HL-60 (cell line): ENCODE data around the gene ZSWIM4.
"Not testable (repeated sequence)": the region's sequence is repeated elsewhere in the genome, so short reads cannot be mapped to it uniquely, and the experiment has no call there.

Experiments used
- DNase-seq, 2 experiments: peaks; one replicate each; pipeline ENCODE4 v3.0.0-alpha.2; 2010 to 2020; ENCODE audit warnings: low read depth in 1 of 2, low spot score in 1 of 2
- H3K27ac ChIP-seq: fragments of 250-450 bp; sonication (Bioruptor Pico); replicated peaks from 2 replicates; pipeline ENCODE4 v1.5.1; 2020; ENCODE audit warnings: mild to moderate bottlenecking, moderate library complexity
- H3K27me3 ChIP-seq: fragments of 250-450 bp; sonication (Bioruptor Pico); 2 replicates; pipeline ENCODE4 v1.5.1; 2021; ENCODE audit warnings: mild to moderate bottlenecking, moderate library complexity; ENCODE audit not compliant: insufficient read depth, poor library complexity, severe bottlenecking
- H3K4me3 ChIP-seq: replicated peaks from 2 replicates; pipeline ENCODE4 v1.5.1; 2011; ENCODE audit warnings: mild to moderate bottlenecking, control low read depth, low read length; ENCODE audit not compliant: insufficient read depth
- GABPA ChIP-seq: IDR thresholded peaks from 2 replicates; pipeline ENCODE4 v1.6.1; 2012; ENCODE audit warnings: low read depth
- POLR2AphosphoS5 ChIP-seq: IDR thresholded peaks from 2 replicates; pipeline ENCODE4 v1.6.1; 2012; ENCODE audit warnings: low read depth
- SPI1 ChIP-seq: IDR thresholded peaks from 2 replicates; pipeline ENCODE4 v1.6.1; 2012; ENCODE audit warnings: low read depth, mild to moderate bottlenecking, borderline replicate concordance
- TF ChIP-seq, protein P1 (sequence below): IDR thresholded peaks from 2 replicates; pipeline ENCODE4 v1.6.1; 2012; ENCODE audit warnings: low read depth; ENCODE audit not compliant: insufficient replicate concordance
- TF ChIP-seq, protein P2 (sequence below): IDR thresholded peaks from one replicate; pipeline ENCODE4 v1.5.1; 2011; ENCODE audit warnings: low read length, control low read depth, inconsistent platforms; ENCODE audit not compliant: insufficient read depth

Gene ZSWIM4

DNA sequence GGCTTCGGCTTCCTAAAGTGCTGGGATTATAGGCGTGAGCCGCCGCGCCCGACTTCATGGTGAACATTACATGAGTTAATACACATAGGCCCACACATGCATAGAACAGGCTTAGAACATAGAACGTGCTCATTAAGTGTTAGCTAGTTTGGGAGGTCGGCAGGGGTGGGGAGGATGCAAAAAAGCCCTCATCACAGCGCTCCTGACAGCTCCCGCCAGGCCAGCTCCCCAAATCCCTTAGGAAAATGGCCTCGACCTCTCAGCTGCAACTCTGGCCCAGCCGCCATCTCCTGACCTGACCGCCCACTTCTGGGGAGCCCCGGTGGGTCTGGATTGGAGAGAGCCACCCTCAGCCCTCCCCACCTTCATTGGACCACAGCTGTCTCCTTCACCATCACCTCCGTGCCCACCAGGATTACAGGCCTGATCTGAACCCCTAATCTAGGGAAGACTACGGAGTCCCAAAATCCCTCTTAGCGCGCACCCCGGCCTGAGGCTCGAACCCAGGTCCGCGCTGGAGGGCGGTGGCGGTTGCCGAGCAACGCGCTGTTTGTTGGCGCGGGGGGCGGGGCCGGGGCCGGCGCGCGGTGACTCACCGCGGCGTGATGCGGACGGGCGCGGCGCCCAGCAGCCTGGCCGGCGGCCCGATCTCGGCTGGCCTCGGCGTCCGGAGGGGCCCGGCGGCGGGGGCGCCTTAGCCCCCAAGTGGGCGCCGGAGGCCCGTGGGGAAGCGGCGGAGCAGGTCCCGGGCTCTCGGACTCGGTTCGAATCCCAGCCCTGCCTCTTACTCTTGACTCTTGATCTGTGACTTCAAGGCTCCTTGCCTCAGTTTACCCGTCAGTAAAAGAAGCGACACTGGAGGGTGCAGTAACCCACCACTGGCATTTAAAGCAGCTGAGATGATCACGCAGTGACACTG is 55.0 kb downstream of the ZSWIM4 start:
- Histone ChIP-seq H3K4me3 (peak overlapping the region; percentile 22), H3K27me3 (no peaks in the 10 kb centered on the region), H3K27ac (peak overlapping the region; percentile 86)
- peak in 1 of 2 experiments; percentile 61 for DNase-seq
- TF ChIP-seq, protein P1, sequence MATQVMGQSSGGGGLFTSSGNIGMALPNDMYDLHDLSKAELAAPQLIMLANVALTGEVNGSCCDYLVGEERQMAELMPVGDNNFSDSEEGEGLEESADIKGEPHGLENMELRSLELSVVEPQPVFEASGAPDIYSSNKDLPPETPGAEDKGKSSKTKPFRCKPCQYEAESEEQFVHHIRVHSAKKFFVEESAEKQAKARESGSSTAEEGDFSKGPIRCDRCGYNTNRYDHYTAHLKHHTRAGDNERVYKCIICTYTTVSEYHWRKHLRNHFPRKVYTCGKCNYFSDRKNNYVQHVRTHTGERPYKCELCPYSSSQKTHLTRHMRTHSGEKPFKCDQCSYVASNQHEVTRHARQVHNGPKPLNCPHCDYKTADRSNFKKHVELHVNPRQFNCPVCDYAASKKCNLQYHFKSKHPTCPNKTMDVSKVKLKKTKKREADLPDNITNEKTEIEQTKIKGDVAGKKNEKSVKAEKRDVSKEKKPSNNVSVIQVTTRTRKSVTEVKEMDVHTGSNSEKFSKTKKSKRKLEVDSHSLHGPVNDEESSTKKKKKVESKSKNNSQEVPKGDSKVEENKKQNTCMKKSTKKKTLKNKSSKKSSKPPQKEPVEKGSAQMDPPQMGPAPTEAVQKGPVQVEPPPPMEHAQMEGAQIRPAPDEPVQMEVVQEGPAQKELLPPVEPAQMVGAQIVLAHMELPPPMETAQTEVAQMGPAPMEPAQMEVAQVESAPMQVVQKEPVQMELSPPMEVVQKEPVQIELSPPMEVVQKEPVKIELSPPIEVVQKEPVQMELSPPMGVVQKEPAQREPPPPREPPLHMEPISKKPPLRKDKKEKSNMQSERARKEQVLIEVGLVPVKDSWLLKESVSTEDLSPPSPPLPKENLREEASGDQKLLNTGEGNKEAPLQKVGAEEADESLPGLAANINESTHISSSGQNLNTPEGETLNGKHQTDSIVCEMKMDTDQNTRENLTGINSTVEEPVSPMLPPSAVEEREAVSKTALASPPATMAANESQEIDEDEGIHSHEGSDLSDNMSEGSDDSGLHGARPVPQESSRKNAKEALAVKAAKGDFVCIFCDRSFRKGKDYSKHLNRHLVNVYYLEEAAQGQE, result peak; percentile 15
- TF ChIP-seq SPI1, result no peak

DNA sequence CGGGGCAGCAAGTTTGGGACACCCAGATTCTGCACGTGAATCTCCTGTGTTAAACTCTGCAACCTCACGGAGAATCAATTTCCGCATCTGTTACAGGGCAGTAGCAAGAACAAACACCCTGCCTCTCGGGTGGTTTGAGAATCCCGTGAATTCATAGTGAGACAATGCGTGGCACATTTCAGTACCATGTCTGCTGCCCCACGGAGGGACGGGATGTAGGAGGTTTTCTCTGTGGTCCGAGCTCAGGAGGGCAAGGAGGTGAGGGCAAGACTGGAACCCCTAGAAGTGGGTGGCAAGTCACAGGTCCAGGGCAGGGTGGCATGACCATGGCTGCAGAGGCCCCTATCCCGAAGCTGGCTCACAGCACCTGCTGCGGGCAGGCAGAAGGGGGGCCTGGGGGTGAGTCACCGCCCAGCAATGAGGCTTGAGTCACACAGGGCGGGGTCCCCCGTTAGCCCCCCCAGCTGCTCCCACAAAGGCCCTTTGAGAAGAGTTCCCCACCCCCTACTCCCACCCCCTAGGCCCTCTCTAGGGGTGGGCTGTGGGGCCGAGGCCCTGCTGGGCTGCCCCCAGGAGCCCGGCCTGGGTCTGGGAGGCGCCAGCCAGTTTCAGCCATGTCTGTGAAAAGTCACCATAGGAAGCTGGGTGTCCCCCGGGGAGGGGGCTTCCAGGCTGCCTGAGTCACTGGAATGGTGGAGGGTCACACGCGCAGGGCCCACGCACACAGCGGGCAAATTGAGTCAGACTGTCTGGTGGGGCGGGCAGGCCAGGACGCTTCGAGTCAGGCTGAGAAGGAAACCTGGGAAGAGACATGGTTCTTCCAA is 55.9 kb downstream of the ZSWIM4 start:
- DNase-seq, result no peak
- Histone ChIP-seq H3K27me3 (no peaks in the 10 kb centered on the region), H3K4me3 (peak overlapping the region; percentile 22), H3K27ac (peak overlapping the region; percentile 86)
- peak; percentile 33; the same call in 1 of the 2 replicates for TF ChIP-seq POLR2AphosphoS5
- TF ChIP-seq, protein P1, result no peak
- TF ChIP-seq, protein P2, sequence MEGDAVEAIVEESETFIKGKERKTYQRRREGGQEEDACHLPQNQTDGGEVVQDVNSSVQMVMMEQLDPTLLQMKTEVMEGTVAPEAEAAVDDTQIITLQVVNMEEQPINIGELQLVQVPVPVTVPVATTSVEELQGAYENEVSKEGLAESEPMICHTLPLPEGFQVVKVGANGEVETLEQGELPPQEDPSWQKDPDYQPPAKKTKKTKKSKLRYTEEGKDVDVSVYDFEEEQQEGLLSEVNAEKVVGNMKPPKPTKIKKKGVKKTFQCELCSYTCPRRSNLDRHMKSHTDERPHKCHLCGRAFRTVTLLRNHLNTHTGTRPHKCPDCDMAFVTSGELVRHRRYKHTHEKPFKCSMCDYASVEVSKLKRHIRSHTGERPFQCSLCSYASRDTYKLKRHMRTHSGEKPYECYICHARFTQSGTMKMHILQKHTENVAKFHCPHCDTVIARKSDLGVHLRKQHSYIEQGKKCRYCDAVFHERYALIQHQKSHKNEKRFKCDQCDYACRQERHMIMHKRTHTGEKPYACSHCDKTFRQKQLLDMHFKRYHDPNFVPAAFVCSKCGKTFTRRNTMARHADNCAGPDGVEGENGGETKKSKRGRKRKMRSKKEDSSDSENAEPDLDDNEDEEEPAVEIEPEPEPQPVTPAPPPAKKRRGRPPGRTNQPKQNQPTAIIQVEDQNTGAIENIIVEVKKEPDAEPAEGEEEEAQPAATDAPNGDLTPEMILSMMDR, result no peak

DNA sequence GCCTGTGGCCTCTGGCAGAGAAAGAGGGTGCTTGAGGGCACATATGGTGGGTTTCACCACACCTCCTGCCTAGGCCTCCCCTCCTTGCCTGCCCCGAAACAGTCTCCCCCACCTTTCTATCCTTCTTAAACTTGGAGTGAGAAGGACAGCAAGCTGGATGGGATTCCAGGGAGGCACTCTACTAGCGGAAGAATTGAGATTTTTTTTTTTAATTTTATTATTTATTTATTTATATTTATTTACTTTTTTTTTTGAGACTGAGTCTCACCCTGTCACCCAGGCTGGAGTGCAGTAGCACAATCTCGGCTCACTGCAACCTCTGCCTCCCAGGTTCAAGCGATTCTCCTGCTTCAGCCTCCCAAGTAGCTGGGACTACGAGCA is 56.5 kb downstream of the ZSWIM4 start:
- not testable (repeated sequence) for H3K4me3 ChIP-seq, DNase-seq, H3K27me3 ChIP-seq, H3K27ac ChIP-seq

DNA sequence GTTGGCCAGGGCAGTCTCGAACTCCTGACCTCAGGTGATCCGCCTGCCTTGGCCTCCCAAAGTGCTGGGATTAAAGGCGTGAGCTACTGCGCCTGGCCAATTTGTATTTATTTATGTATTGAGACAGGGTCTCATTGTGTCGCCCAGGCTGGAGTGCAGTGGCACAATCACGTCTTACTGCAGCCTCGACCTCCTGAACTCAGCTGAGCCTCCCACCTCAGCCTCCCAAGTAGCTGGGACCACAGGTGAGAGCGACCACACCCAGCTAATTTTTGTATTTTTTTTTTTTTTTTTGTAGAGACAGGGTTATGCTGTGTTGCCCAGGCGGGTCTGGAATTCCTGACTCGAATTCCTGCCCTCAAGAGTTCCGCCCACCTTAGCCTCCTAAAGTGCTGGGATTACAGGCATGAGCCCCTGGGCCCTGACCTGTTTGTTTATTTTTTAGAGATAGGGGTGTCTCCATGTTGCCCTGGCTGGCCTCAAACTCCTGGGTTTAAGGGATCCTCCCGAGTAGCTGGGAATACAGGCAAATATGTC is 57.0 kb downstream of the ZSWIM4 start:
- not testable (repeated sequence) for DNase-seq

DNA sequence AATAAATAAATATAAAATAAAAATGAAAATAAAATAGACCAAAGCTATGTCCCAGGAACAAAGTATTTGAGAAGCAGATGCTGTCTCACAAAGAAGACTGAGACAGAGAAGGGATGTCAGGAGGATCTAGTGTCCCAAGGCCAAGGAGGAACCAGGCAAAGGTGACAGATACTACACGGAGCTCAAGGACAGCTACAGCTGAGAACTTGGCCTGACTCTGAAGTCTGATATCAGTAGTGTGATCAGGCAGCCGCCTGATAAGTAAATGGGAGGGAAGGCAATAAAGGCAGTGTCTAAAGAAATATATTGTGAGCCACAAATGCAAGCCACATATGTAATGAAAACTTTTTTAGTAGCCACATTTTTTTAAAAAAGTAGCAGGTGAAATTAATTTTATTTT is 61.3 kb downstream of the ZSWIM4 start:
- H3K27ac ChIP-seq, result no peak overlapping the region
- no peaks in the 10 kb centered on the region for H3K27me3 ChIP-seq
- TF ChIP-seq, protein P2, result no peak
- TF ChIP-seq POLR2AphosphoS5 (no peak), GABPA (no peak), SPI1 (no peak)
- TF ChIP-seq, protein P1, result no peak
- no peak overlapping the region for H3K4me3 ChIP-seq
- DNase-seq, result no peak

More for the DNA sequence above, 57.0 kb downstream of the ZSWIM4 start:
- H3K27ac ChIP-seq, H3K27me3 ChIP-seq, H3K4me3 ChIP-seq: not testable (repeated sequence)
